NCI-H2029 treated with DMSO at 0.1 percent for 48 hours (cell line): ENCODE results near the gene CHRNB1.

ENCODE experiments used
- DNase-seq: peaks from one replicate; lab custom pipeline; 2025; lab: John Stamatoyannopoulos, UW

Gene CHRNB1

DNA sequence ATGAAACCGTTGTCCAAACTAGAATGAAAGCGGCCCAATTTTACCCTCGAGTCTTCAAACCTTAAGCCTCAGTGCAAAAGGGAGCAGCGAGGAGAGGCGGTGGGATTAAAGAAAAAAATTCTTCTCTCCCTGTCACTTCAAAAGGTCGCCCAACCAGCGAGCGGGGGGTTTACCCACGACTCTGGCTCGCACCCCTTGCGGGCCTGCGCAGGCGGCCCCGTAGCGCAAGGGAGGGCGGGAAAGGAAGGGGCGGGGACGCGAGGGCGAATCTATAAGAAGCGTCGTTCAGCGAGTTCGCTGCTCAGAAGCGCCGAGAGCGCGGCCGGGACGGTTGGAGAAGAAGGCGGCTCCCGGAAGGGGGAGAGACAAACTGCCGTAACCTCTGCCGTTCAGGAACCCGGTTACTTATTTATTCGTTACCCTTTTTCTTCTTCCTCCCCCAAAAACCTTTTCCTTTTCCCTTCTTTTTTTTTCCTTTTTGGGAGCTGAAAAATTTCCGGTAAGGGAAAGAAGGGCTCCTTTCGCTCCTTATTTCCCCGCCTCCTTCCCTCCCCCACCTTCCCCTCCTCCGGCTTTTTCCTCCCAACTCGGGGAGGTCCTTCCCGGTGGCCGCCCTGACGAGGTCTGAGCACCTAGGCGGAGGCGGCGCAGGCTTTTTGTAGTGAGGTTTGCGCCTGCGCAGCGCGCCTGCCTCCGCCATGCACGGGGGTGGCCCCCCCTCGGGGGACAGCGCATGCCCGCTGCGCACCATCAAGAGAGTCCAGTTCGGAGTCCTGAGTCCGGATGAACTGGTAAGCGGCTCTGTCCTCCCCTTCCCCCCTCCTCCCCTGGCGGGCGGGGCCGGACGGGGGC lies 39.4 kb downstream of the CHRNB1 start, which contains the start of gene POLR2A:
Gene POLR2A, plus strand, starts transcription at position 300 of the 852 bp plus-strand sequence.
- DNase-seq: peak; percentile 79

DNA sequence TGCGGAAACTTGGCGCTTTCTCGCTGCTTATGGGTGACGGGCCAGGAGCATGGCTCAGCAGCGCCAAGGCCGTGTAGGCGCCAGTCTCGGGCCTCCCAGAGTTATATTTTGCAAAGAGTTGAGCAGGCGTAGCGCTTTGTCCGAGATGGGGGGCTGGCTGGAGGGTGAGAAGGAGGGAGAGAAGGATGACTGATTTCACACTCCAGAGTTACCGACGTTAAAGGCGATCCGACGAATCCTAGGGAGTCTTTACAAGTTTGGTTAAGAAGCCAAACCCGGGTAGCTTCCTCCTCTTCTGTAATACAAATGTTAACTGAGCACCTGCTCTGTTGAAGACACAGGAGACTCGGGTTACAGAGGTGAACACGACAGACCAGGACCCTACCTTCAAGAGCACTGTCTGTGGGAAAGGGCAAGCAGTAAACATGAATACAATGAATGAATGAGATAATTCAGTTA lies 40.1 kb downstream of the CHRNB1 start:
- no peak for DNase-seq

DNA sequence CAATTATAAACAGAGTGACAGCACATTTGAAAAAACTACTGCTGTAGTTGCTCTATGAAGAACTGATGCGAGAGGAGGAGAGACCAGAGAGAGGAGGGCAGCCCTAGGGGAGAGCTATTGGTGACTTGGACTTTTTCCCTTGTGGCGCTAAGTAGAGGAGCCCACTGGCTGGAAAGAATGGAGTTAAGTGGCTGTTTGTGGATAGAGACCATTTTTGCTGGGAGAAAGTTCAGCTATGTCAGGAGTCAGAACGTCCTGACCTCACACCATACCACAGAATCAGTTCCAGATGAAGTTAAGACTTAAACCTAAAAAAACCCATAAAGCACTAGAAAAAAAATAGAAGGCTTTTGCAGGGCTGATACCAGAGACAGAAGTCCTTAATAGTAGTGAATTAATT lies 41.3 kb downstream of the CHRNB1 start:
- DNase-seq: no peak

DNA sequence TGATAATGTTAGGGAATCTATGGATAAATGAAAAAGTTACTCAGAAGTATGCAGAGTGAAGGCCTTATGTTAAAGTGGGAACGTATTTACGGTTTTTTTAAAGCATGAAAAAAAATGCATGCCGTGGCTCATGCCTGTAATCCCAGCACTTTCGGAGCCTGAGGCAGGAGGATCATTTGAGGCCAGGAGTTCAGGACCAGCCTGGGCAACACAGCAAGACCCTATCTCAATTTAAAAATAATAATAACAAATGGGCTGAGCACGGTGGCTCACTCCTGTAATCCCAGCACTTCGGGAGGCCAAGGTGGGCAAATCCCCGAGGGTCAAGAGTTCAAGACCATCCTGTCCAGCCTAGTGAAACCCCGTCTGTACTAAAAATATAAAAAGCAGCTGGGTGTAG lies 45.3 kb downstream of the CHRNB1 start:
- DNase-seq: no peak

DNA sequence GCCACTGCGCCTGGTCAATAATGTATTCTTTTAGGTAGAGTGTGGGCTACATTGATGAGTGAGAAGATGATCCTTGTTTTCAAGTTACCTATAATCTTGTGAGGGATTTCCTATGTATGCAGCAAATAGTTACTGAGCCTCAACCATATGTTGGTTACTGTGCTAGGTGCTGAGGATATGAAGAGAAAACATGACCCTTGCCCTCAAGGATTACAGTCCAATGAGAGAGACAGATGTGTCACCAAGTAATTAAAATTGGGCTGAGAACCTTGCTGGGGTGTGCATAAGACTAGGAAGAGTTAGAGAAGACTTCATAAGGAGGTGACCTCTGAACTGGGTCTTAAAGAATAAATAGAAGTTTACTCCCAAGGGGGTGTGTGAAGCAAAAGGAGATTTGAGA lies 46.7 kb downstream of the CHRNB1 start:
- DNase-seq: no peak

DNA sequence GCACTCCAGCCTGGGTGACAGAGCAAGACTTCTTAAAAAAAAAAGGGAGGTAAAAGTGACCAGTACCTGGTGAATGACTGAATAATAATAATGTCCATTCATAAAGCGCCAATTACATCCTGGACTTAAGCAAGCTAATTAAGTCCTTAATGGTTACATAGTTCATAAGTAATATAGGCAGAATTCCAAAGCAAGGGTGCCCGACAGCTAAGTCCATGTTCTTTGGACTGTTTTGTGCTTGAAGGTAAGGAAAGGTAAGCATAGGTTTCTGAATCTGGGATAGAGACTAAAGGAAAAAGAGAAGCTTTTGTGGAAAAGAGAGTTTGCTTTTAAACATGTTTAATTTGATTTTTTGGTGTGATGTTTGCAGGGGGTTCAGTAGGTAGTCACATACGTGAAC lies 49.1 kb downstream of the CHRNB1 start:
- no peak for DNase-seq

DNA sequence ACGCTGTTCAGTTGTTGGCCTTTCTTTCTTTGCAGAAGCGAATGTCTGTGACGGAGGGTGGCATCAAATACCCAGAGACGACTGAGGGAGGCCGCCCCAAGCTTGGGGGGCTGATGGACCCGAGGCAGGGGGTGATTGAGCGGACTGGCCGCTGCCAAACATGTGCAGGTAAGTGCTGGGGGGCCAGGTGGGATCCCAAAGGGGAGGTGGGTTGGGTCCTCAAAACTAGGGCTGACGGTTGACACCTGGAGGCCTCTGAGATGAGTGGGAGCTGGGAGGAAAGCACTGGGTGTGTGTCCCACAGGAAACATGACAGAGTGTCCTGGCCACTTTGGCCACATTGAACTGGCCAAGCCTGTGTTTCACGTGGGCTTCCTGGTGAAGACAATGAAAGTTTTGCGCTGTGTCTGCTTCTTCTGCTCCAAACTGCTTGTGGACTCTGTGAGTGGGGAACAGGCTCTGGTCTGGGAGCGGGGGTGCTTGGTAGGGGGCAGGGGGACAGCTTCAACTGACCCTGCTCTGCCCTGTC lies 51.1 kb downstream of the CHRNB1 start:
- DNase-seq: no peak

DNA sequence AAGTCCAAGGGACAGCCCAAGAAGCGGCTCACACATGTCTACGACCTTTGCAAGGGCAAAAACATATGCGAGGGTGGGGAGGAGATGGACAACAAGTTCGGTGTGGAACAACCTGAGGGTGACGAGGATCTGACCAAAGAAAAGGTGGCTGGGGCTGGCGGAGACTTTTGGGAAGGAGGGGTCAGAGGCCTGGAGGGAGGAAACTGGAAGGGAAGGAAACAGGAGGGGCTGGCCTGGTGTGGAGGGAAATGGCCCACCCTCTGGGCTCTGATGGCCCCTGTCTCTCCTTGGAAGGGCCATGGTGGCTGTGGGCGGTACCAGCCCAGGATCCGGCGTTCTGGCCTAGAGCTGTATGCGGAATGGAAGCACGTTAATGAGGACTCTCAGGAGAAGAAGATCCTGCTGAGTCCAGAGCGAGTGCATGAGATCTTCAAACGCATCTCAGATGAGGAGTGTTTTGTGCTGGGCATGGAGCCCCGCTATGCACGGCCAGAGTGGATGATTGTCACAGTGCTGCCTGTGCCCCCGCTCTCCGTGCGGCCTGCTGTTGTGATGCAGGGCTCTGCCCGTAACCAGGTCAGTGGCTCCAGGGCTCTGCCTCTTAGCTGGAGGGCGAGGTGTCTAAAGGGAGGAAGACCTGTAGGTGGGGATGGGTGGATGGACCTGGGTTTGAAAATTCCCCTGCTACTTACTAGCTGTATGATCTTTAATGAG lies 51.8 kb downstream of the CHRNB1 start:
- no peak for DNase-seq

DNA sequence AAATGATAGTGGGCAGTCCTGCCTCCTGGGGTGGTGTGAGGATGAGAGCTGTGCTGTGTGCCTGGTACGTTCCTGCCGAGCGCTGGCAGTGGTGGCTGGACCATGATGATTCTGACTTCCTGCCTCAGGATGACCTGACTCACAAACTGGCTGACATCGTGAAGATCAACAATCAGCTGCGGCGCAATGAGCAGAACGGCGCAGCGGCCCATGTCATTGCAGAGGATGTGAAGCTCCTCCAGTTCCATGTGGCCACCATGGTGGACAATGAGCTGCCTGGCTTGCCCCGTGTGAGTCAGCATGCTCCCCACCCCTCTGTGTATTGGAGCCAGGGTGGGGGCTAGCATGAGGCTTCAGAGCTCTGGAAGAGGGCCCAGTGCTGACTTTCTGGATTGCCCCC lies 52.4 kb downstream of the CHRNB1 start:
- no peak for DNase-seq

DNA sequence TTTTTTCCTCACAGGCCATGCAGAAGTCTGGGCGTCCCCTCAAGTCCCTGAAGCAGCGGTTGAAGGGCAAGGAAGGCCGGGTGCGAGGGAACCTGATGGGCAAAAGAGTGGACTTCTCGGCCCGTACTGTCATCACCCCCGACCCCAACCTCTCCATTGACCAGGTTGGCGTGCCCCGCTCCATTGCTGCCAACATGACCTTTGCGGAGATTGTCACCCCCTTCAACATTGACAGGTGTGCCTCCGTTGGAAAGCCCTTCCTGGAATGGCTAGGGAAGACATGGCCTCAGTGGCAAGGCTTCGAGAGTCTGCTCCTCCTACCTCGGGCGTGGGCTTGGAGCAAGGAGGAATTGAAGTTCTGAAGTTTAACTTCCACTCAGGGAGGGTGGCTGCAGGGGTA lies 52.8 kb downstream of the CHRNB1 start:
- DNase-seq: no peak

DNA sequence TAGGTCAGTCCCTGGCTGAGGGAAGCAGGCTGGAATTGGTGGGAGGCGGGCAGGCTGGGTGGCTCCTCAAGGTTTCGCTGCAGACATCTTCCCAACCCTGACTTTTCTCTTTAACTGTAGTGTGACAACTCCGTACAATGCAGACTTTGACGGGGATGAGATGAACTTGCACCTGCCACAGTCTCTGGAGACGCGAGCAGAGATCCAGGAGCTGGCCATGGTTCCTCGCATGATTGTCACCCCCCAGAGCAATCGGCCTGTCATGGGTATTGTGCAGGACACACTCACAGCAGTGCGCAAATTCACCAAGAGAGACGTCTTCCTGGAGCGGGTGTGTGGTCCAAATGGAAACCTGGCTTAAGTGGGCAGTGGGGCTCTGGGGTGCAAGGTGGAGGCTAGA lies 54.3 kb downstream of the CHRNB1 start:
- no peak for DNase-seq

DNA sequence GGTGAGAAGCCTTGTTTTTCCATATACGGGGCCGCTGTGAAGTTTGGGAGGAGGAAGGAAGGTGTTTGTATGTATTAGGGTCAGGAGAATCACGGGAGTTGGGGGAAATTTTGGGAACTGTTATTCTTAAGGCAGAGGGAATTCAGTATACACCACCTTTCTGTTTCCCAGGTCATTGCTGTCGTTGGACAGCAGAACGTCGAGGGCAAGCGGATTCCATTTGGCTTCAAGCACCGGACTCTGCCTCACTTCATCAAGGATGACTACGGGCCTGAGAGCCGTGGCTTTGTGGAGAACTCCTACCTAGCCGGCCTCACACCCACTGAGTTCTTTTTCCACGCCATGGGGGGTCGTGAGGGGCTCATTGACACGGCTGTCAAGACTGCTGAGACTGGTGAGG lies 56.9 kb downstream of the CHRNB1 start:
- DNase-seq: no peak

DNA sequence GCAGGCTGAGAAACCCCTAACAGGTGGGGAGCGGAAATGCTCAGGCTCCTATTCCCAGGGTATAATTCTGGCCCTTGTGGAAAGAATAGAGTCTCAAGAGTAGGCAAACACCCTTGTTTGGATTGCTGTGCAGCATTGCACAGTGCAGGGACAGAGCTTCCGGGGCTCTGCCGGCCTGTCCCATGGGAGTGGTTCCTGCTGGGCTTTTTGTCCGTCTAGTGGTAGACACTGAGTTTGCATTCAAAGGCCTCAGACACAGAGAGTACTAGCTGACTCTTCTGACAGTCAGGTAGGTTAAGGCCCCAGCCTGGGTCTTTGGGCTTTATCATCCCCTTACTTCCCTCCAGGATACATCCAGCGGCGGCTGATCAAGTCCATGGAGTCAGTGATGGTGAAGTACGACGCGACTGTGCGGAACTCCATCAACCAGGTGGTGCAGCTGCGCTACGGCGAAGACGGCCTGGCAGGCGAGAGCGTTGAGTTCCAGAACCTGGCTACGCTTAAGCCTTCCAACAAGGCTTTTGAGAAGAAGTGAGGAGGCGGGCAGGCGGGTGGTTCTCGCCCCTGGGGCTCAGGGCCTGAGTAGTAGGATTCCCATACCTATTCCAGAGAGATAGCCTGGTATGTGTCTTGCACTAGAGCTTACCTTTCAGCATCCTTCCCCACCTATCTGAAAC lies 57.4 kb downstream of the CHRNB1 start:
- no peak for DNase-seq

DNA sequence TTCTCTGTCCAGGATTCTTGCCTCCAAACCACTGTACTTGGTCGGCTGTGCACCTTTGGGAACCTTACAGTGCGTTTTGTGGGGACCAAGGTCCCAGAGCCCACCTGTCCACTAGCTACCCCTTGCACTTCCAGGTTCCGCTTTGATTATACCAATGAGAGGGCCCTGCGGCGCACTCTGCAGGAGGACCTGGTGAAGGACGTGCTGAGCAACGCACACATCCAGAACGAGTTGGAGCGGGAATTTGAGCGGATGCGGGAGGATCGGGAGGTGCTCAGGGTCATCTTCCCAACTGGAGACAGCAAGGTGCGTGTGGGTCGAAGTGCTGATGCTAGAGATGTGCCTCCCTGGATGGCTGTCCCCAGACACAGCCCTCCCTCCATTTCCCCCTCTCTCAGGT lies 58.1 kb downstream of the CHRNB1 start:
- no peak for DNase-seq

DNA sequence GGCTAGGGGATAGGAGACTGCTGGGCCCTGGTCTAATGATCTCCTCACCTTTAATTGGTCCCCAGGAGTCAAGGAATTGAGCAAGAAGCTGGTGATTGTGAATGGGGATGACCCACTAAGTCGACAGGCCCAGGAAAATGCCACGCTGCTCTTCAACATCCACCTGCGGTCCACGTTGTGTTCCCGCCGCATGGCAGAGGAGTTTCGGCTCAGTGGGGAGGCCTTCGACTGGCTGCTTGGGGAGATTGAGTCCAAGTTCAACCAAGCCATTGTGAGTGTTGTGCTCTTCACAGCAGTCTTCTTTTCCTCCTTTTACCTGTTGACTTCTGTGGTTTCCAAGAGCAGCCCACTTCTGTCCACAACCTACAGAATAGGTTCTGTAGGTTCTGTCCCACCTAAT lies 58.7 kb downstream of the CHRNB1 start:
- DNase-seq: no peak
